Tibial artery (tissue), 4 donors: ENCODE data around the gene OXTR.

Experiments used
- DNase-seq, 2 donors: peaks; one replicate each; pipeline ENCODE4 v3.0.0-alpha.2; 2019
- H3K27ac ChIP-seq, 2 donors: fragments of 200-600 bp; sonication (generic) in 1 of 2; 1 replicate in 1 of 2; 2 replicates in 1 of 2; pipeline ENCODE4 v1.5.1; 2018 to 2019; ENCODE audit warnings: mild to moderate bottlenecking in 1 of 2
- H3K27me3 ChIP-seq, 2 donors: fragments of 200-600 bp; sonication (generic) in 1 of 2; one replicate each; pipeline versions ENCODE4 v1.5.1 to v1.6.0; 2016 to 2019
- H3K36me3 ChIP-seq, 3 donors: fragments of 200-600 bp; sonication (generic) in 2 of 3; one replicate each; pipeline ENCODE4 v1.5.1; 2016 to 2019; ENCODE audit warnings: mild to moderate bottlenecking in 2 of 3
- H3K4me1 ChIP-seq, 4 donors: fragments of 200-600 bp; sonication (generic) in 2 of 4; 1 replicate in 3 of 4; 2 replicates in 1 of 4; pipeline ENCODE4 v1.5.1; 2016 to 2019
- H3K4me3 ChIP-seq, 2 donors: fragments of 200-600 bp; sonication (generic) in 1 of 2; 1 replicate in 1 of 2; 2 replicates in 1 of 2; pipeline ENCODE4 v1.5.1; 2018 to 2019; ENCODE audit warnings: mild to moderate bottlenecking in 2 of 2
- H3K9me3 ChIP-seq, 3 donors: fragments of 200-600 bp; sonication (generic) in 1 of 3; one replicate each; pipeline ENCODE4 v1.5.1; 2016 to 2019
- intact Hi-C: fragments of 100-400 bp; cut with DNase I; formaldehyde crosslinking; loops from one replicate; pipeline ENCODE4 v1.15.0; 2023; ENCODE audit warnings: low total_unique reads
- TF ChIP-seq, protein P1 (sequence below), 2 experiments: fragments of 200-600 bp in 1 of 2; fragments of 450-650 bp in 1 of 2; IDR thresholded peaks; one replicate each; pipeline ENCODE4 v1.5.1; 2017 to 2019; ENCODE audit warnings: antibody characterized with exemption in 2 of 2, mild to moderate bottlenecking in 1 of 2, moderate library complexity in 1 of 2

Gene OXTR

DNA sequence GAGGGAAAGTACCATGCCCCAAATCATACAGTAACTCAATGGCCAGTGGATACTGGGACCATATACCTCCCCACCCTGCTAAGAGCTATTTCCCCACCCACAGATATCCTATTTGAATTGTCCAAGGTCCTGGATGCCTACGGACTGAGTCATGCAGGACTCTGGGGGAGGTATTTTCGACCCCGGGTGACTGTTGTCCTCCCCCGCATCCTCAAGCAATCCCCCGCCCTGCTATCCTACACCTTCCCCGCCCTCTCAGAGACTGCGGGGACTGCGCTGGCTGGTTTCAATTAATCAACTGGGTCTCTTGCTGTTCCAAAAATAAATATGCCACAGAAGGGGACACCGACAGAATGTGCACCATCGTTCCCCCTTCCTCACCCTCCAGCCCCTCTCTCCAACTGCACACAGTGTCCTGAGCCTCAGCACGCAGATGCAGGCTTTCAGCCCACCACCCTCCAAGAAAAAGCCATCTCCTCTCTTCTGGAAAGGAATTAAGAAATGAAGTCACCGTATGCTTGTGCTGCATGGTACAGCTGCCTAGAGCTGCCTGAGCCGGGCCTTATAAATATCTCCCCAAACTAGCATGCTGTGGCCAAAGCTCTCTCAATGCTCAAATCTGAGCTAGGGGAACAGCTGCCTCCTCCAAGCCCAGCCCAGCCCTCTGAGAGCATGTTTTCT is 27.7 kb downstream of the OXTR start:
- DNase-seq = no peak
- Histone ChIP-seq H3K36me3 (no peaks in the 10 kb centered on the region), H3K27ac (no peak overlapping the region), H3K27me3 (no peaks in the 10 kb centered on the region), H3K9me3 (no peaks in the 10 kb centered on the region), H3K4me1 (peaks cover 0 to 9% (median 3%) of the 10 kb centered on the region in 4 donors), H3K4me3 (no peak overlapping the region)
- intact Hi-C loops = no loop called here
- TF ChIP-seq, protein P1, sequence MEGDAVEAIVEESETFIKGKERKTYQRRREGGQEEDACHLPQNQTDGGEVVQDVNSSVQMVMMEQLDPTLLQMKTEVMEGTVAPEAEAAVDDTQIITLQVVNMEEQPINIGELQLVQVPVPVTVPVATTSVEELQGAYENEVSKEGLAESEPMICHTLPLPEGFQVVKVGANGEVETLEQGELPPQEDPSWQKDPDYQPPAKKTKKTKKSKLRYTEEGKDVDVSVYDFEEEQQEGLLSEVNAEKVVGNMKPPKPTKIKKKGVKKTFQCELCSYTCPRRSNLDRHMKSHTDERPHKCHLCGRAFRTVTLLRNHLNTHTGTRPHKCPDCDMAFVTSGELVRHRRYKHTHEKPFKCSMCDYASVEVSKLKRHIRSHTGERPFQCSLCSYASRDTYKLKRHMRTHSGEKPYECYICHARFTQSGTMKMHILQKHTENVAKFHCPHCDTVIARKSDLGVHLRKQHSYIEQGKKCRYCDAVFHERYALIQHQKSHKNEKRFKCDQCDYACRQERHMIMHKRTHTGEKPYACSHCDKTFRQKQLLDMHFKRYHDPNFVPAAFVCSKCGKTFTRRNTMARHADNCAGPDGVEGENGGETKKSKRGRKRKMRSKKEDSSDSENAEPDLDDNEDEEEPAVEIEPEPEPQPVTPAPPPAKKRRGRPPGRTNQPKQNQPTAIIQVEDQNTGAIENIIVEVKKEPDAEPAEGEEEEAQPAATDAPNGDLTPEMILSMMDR (IDR thresholded peaks at IDR 0.05) = no peak

DNA sequence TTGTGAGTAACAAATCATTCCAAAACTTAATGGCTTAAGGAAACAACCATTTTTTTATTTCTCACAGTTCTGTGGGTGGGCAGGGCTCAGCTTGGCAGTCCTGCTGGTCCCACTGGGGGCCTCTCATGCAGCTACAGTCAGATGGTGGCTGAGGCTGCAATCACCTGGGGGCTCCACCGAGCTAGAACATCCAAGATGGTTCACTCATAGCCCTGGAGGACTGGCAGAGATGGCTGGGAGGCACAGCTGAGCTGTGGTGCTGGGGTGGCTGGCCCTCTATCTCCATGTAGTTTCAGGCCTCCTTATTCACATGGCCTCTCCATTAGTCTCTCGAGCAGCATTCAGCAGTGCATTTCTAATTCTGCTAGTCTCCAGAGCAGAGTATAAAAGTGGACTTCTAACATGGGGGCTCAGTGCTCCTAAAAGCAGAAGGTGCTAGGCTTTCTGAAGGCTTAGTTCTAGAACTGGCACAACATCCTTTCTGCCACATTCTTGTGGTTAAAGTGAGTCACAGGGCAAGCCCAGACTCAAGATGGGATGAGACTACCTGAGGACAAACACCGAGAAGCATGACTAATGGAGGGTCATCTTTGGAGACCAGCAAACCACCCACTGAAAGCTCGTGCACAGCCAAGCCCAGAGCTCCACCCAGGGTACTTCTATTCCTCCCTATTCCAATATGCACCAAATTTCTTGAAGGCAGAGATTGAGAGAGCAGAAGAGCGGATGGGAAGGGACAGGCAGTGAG is 29.5 kb downstream of the OXTR start:
- TF ChIP-seq, protein P1 (IDR thresholded peaks at IDR 0.05) = no peak
- intact Hi-C loops = no loop called here
- Histone ChIP-seq H3K36me3 (no peaks in the 10 kb centered on the region), H3K4me3 (no peak overlapping the region), H3K9me3 (no peaks in the 10 kb centered on the region), H3K27ac (no peak overlapping the region), H3K4me1 (peaks cover 0 to 9% (median 3%) of the 10 kb centered on the region in 4 donors), H3K27me3 (no peaks in the 10 kb centered on the region)
- DNase-seq = no peak

DNA sequence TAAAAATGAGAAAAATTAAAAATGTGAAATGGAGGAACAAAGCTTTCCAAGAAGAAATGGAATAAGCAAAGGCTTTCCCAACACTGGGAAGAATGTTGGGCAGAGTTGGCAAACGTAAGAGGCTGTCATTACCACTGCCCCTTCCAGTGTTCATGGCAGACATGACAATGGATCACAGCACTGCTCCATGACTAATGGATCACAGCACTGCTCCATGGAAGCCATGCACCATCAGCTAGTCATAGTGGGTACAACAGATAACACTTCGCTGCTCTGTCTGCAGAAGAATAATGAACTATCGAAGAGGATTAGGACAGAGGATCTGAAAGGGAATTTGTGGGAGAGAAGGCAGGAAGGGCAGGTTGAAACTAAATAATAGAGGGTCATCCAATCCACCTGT is 30.8 kb downstream of the OXTR start:
- Histone ChIP-seq H3K4me1 (peaks cover 0 to 19% (median 4%) of the 10 kb centered on the region in 4 donors), H3K27me3 (no peaks in the 10 kb centered on the region), H3K27ac (no peak overlapping the region), H3K4me3 (no peak overlapping the region), H3K9me3 (no peaks in the 10 kb centered on the region), H3K36me3 (no peaks in the 10 kb centered on the region)
- no peak for DNase-seq
- TF ChIP-seq, protein P1 (IDR thresholded peaks at IDR 0.05) = no peak
- intact Hi-C loops = no loop called here

DNA sequence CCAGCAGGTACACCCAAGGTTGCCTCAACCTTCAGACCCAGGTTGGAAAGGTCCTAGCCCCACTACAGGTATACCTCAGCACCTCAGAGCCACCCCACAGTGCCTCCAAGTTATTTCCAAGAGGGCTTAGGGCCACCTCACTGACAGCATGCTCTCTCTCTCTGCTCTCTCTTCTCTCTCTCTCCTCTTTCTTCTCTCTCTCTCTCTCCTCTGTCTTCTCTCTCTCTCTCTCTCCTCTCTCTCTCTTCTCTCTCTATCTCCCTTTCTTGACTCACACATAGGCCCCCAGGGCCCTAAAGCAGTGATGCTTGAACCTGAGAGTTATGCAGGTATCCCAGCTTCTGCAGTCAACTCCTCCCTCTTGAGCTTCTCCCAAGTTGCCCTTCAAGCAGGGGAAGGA is 31.6 kb downstream of the OXTR start:
- H3K36me3 ChIP-seq = no peaks in the 10 kb centered on the region
- TF ChIP-seq, protein P1 (IDR thresholded peaks at IDR 0.05) = no peak
- H3K27me3 ChIP-seq = no peaks in the 10 kb centered on the region
- DNase-seq = no peak
- intact Hi-C loops = no loop called here
- H3K4me1 ChIP-seq = peaks cover 0 to 26% (median 6%) of the 10 kb centered on the region in 4 donors
- no peak overlapping the region for H3K4me3 ChIP-seq
- H3K27ac ChIP-seq = no peak overlapping the region
- no peaks in the 10 kb centered on the region for H3K9me3 ChIP-seq

DNA sequence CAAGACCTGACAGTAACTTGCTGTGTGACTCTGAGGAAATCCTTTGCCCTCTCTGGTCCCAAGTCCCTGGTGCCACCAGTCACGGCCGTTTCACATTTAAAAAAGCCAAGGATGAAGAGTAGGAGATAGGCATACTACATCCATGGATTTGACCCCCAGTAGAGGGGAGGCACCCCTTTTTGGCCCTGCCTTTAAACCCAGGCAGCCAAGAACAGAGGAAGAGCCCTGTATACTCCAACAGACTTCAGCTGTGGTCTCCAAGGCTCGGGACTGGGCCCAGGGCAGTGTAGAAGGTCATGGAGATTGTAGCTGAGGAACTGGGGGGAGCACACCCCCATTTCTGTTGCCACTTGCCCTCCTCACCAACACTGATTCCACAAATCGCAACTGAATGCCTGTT is 32.1 kb downstream of the OXTR start:
- Histone ChIP-seq H3K9me3 (no peaks in the 10 kb centered on the region), H3K27me3 (no peaks in the 10 kb centered on the region), H3K36me3 (no peaks in the 10 kb centered on the region), H3K27ac (no peak overlapping the region), H3K4me3 (no peak overlapping the region), H3K4me1 (peaks cover 0 to 26% (median 6%) of the 10 kb centered on the region in 4 donors)
- intact Hi-C loops = no loop called here
- DNase-seq = no peak
- TF ChIP-seq, protein P1 (IDR thresholded peaks at IDR 0.05) = no peak
